HG02610 (cell line): Measurements from ENCODE around the gene ALDH6A1.

ENCODE experiments used
- ATAC-seq: cut with Tn5 transposase; IDR thresholded peaks from one replicate; pipeline ENCODE4 v1.9.1; 2021; ENCODE audit warnings: mild to moderate bottlenecking, moderate library complexity; ENCODE audit not compliant: unreplicated experiment

ALDH6A1 gene

DNA sequence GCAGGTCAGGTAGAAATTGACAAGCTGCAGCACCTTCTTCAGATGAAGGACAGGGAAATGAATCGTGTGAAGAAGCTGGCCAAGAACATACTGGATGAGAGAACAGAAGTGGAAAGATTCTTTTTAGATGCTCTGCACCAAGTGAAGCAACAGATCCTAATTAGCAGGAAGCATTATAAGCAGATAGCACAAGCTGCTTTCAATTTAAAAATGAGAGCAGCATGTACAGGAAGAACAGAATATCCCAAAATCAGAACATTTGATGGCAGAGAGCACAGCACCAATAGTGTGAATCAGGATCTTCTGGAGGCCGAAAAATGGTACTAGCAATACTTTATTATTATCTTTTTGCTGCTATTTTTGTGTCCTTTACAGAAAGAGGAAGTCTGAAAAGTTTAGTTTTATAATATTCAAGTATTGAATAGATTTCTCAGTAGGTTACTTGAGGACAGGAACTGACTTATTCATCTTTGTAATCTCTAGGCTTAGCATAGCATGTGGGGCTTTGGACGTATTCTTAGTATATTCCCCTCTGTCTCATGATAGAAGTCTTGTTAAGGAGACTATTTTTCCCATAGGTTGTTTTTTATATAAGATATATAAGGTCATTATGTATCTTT, 34.3 kb downstream of the ALDH6A1 start:
- no peak for ATAC-seq

GRCh38 chr14:74048281-74048680, 36.0 kb downstream of the ALDH6A1 start:
- no peak for ATAC-seq

DNA sequence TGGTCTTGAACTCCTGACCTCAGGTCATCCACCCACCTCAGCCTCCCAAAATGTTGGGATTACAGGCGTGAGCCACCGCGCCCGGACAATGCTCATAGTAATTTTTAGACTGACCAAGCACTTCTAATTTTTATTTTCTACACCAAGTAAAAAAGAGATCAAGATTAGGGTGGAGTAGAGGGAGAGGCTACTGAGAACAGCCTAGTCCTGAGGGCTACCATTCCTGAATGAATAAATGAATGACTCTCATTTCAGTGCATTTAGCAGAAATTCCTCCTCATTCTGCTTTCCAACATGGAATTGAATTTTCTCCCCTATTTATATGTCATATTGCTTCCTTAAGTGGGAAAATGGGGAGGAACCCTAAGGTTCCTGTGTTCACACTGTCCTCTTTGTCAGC, 38.7 kb downstream of the ALDH6A1 start:
- ATAC-seq = no peak

DNA sequence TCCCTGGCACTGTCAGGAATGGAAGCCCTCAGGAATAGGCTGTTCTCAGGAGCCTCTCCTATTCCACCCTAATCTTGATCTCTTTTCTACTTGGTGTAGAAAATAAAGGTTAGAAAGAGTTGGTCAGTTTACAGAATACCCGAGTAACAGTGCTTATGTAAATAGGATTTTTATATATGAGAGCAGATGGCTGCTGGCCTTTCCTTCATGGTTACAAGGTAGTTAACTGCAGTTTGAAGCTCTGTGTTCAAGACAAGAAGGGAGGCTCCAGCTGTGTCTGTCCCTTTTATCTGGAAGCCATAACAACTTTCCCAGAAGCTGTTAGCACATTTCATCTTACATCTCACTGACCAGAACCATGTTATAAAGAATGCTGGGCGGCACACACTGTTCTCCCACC, 42.0 kb downstream of the ALDH6A1 start:
- no peak for ATAC-seq

- ATAC-seq = no peak
Observed at GRCh38 chr14:74038020-74038859, 46.0 kb downstream of the ALDH6A1 start.

DNA sequence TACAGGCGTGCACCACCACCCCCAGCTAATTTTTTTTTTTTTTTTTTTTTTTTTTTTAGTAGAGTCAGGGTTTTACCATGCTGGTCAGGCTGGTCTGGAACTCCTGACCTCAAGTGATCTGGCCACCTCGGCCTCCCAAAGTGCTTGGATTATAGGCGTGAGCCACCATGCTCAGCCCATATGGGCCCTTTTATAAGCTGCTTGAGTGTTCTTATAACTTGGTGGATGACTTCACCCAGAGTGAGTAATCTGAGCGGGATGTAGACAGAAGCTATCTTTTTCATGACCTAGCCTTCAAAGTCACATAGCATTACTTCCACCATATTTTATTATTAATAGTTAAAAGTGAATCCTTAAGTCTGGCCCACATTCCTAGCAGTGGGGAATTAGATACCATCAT, 48.7 kb downstream of the ALDH6A1 start:
- no peak for ATAC-seq

DNA sequence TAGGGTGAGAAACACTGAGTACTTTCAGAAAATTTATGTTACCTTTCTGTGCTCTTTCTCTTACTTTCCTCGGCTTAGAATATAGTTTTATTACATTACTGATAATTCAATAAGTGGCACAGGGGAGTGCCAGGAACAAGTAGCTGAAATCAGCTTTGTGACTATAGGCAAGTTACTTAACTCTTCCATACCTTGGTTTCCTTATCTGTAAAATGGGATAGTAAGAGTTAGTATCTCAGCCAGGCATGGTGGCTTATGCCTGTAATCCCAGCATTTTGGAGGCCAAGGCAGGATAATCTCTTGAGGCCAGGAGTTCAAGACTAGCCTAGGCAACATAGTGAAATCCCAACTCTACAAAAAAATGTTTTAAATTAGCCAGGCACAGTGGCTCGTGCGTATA, 49.7 kb downstream of the ALDH6A1 start:
- ATAC-seq = no peak

GRCh38 chr14:74029136-74029535, 55.1 kb downstream of the ALDH6A1 start:
- no peak for ATAC-seq

GRCh38 chr14:74022346-74022745, 61.9 kb downstream of the ALDH6A1 start:
- ATAC-seq = no peak

DNA sequence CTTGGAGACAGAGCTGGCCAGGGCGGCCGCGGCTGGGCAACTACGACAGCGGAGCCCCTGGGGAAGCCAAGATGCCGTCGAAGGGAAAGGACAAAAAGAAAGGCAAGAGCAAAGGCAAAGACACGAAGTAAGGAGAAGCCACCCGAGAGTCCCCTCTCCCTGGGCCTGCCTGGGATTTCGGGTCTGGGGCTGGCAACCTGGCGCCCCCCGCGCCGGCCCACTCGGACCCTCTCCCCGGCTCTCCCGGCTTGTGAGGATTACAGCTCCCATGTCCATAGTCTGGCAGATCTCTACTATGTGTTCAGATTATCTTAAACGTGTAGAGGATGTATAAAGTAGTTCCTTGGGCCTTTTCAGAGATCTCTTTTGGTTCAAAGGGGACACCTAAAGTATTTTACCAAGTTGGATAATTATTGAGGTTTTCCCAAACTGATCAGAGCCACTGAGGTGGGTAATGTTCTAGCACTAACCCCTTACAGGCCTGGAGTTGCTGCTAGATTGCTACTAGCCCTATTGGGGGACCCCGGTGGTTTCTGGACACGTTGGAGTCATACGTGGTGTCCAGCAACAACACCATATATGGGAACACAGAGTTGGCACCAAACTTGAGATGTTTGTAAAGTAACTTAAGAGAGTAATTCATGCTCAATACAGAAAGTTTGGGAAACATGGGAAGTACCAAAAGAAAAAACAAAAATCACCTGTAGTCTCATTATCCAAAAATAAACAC, 64.7 kb downstream of the ALDH6A1 start:
- ATAC-seq = peak; percentile 9

DNA sequence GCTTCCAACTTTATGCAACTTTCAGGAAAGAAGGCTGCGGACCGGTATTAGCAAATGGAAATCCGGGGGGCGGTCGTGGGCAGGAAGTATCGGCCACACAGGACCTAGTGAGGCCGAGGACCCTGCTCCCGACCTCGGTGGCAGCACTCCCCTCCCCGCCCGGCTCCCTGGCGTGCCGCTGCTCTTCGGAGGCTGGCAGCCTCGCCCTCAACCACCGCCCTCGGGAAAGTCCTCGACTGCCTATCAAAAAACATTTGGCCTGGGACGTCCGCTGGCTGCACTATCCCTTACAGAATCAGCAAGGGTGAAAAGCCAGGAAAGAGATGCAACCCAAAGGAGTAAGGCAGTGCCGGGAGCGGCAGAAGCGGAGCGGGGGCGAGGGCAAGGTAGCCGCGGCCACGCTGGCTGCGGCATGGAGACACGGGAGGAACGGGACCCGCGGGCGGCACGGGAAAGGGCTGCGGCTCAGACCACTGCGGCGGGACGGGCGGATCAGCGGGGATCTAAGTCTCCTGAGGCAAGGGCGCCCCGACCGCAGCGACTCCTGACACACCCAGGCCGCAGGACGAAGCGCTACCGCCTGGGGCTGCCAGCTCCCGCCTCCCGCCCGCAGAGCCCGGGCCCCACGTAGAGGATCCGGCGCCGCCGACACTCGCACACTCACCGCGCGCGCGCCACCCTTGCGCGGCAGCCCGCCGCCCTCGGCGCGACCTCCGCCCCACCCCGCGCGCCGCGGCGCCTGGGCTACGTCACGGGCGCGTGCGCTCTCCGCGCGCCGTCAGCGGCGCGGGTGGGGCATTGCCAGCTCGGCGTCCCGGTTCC, 65.5 kb downstream of the ALDH6A1 start, which contains the start of the genes BBOF1 and ENTPD5:
Gene BBOF1, plus strand, starts transcription at position 764 of the 822 bp plus-strand sequence. CDS start 130 bp downstream, outside the sequence.
Gene ENTPD5, minus strand, starts transcription at position 703 of the 822 bp plus-strand sequence. CDS start 31,186 bp downstream, outside the sequence.
- ATAC-seq = peak; percentile 90

GRCh38 chr14:74018174-74018585, 66.1 kb downstream of the ALDH6A1 start:
- peak; percentile 8 for ATAC-seq

- no peak for ATAC-seq
Observed at GRCh38 chr14:74015963-74016362, 68.3 kb downstream of the ALDH6A1 start.

DNA sequence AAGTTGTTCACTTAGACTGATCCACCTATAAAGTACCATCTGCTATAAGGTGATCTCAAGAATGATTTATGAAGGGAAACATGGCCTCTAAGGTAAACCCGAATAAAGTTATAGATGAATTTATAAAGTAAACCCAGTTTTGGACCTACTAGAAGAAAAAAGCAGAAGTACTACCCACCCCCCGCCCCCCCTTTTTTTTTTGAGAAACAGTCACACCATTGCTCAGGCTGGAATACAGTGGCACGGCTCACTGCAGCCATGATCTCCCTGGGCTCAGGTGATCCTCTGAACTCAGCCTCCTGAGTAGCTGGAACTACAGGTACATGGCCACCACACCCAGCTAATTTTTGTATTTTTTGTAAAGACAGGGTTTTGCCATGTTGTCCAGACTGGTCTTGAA, 69.1 kb downstream of the ALDH6A1 start:
- no peak for ATAC-seq

GRCh38 chr14:74014299-74014698, 70.0 kb downstream of the ALDH6A1 start:
- ATAC-seq = no peak

DNA sequence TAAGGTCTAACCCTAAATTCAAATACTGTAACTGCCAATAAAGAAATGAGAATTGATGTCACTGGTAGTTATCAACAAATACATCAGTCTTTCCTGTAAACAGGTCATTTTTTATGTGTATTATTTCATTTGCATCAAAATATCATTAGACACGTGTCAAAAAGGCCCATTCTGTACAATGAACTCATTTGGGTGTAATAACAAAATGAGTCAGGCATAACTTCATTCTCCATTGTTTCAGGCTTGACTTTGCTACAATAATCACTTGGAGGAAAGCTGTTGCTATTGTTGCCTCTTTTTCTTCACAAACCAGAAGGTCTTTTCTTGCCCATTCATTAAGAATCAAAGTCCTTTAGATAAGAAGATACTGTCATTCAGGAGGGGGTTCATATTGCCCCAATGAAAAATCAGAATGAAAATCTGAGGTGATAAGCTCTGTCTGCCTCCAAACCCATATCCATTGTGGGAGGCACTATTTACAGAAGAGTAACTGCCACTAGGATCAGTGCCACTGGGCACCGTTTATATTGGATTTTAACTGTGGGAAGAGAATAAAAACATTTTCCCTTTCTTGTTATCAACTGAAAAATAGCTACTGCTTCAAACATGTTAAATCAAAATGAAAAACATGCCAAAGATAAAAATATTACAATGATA, 75.3 kb downstream of the ALDH6A1 start:
- no peak for ATAC-seq
